ENCODE measurements around the gene PPP1R1C. TPM values are rescaled to one million over a fixed set of nuclear protein-coding genes. Genes with fewer than 3 reads are reported as not detected.

The PPP1R1C gene
- total RNA-seq, 1 experiment from 2014 or later: 2.8 TPM

DNA sequence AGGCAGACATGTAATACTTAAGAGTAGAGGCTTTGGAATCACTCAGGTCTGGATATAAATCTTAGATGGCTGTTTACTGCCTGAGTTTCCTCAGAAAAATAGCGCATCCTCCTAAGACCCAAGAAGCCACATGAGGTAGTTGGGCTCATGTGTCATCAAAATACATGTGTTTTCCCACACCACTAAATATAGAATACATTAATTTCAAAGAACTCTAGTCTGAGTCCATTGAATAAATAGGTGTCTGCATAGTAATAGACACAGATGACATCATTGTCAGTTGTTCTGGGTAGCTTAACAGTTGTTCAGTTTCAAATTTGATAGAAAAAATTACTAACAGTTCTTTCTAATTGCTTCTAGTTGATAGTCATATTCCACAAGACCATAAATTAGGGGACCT, 9.6 kb downstream of the PPP1R1C start:
- no TSS peak for BruUV-seq (replicated peaks)
- H3K4me1 Mint-ChIP-seq (ENCODE audit: low read depth, unreplicated experiment): peaks cover 5% of the 10 kb centered on the region
- intact Hi-C loops (cut with micrococcal nuclease; ENCODE audit: unreplicated experiment): no loop called here

DNA sequence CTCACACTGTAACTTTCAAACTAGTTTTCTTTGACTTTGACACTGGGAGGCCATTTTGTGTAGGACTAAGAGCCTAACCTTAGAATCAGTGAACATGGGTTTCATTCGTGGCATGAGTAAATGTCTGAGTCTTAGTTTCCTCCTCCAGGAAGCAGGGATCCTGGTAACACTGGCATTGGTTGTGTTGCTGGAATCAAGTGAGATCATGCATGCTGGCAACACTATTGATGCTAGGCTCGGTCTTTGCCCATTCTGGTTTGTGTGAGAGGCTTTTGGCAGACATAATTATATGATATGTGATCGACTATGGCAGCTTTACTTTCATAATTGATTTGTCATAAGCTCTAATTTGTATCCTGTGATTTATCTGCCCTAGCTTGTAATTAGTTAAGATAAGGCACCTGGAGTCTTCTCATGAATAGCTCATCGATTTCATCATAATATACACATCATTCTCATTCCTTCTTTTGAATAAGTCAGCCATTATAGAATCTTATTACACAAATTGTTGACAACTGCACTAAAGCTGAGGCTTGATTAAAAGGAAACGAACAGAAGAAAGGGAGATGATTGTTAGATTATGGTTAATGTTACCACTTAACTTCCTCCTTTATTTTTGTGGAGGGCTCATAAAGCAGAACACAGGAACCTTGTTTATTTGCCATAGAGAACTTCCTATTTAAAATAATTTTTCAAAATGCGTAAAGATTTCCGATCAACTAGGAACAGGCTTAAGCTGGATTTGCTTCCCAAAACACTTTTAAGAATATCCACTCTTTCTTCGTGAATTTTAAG, 12.6 kb downstream of the PPP1R1C start:
- Histone ChIP-seq H3K9me3 (no peaks in the 10 kb centered on the region), H3K36me3 (ENCODE audit: control insufficient read depth, insufficient read depth, low read length) (no peaks in the 10 kb centered on the region), H3K4me3 (ENCODE audit: low read depth, low read length) (no peak overlapping the region), H3K4me1 (no peaks in the 10 kb centered on the region), H3K27me3 (replicated peaks; ENCODE audit: control insufficient read depth, insufficient read depth, low read length) (no peaks in the 10 kb centered on the region)
- BruUV-seq (replicated peaks): no TSS peak
- DNase-seq: no peak
- Mint-ChIP-seq H3K27me3 (ENCODE audit: insufficient read depth, unreplicated experiment) (no peaks in the 10 kb centered on the region), H3K36me3 (ENCODE audit: insufficient read depth, unreplicated experiment) (no peaks in the 10 kb centered on the region), H3K4me3 (ENCODE audit: unreplicated experiment) (no peak overlapping the region), H3K4me1 (ENCODE audit: low read depth, unreplicated experiment) (no peaks in the 10 kb centered on the region), H3K27ac (ENCODE audit: unreplicated experiment) (no peak overlapping the region), H3K9me3 (ENCODE audit: unreplicated experiment) (no peaks in the 10 kb centered on the region)
- CTCF ChIA-PET: no interaction called here
- intact Hi-C loops (cut with micrococcal nuclease; ENCODE audit: unreplicated experiment): no loop called here
- TF ChIP-seq, protein P1, sequence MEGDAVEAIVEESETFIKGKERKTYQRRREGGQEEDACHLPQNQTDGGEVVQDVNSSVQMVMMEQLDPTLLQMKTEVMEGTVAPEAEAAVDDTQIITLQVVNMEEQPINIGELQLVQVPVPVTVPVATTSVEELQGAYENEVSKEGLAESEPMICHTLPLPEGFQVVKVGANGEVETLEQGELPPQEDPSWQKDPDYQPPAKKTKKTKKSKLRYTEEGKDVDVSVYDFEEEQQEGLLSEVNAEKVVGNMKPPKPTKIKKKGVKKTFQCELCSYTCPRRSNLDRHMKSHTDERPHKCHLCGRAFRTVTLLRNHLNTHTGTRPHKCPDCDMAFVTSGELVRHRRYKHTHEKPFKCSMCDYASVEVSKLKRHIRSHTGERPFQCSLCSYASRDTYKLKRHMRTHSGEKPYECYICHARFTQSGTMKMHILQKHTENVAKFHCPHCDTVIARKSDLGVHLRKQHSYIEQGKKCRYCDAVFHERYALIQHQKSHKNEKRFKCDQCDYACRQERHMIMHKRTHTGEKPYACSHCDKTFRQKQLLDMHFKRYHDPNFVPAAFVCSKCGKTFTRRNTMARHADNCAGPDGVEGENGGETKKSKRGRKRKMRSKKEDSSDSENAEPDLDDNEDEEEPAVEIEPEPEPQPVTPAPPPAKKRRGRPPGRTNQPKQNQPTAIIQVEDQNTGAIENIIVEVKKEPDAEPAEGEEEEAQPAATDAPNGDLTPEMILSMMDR (IDR thresholded peaks at IDR 0.05; ENCODE audit: insufficient read depth in 1 of 2, low read depth in 1 of 2, low read length in 1 of 2, severe bottlenecking in 1 of 2, unreplicated experiment in 1 of 2): no peak
- POLR2A ChIA-PET: no interaction called here

More for the DNA sequence above, 9.6 kb downstream of the PPP1R1C start:
- H3K27ac Mint-ChIP-seq (ENCODE audit: unreplicated experiment): no peak overlapping the region
- ChIA-PET CTCF (no interaction called here), POLR2A (no interaction called here)
- Histone ChIP-seq H3K36me3 (ENCODE audit: control insufficient read depth, insufficient read depth, low read length) (no peaks in the 10 kb centered on the region), H3K27me3 (replicated peaks; ENCODE audit: control insufficient read depth, insufficient read depth, low read length) (no peaks in the 10 kb centered on the region), H3K9me3 (no peaks in the 10 kb centered on the region), H3K4me1 (peaks cover 5% of the 10 kb centered on the region; the same call in 1 of the 2 replicates), H3K4me3 (ENCODE audit: low read depth, low read length) (no peak overlapping the region)
- no peaks in the 10 kb centered on the region for H3K36me3 Mint-ChIP-seq (ENCODE audit: insufficient read depth, unreplicated experiment)
- no peak overlapping the region for H3K4me3 Mint-ChIP-seq (ENCODE audit: unreplicated experiment)
- no peak for DNase-seq
- TF ChIP-seq, protein P1 (IDR thresholded peaks at IDR 0.05; ENCODE audit: insufficient read depth in 1 of 2, low read depth in 1 of 2, low read length in 1 of 2, severe bottlenecking in 1 of 2, unreplicated experiment in 1 of 2): no peak
- no peaks in the 10 kb centered on the region for H3K9me3 Mint-ChIP-seq (ENCODE audit: unreplicated experiment)
- H3K27me3 Mint-ChIP-seq (ENCODE audit: insufficient read depth, unreplicated experiment): no peaks in the 10 kb centered on the region

DNA sequence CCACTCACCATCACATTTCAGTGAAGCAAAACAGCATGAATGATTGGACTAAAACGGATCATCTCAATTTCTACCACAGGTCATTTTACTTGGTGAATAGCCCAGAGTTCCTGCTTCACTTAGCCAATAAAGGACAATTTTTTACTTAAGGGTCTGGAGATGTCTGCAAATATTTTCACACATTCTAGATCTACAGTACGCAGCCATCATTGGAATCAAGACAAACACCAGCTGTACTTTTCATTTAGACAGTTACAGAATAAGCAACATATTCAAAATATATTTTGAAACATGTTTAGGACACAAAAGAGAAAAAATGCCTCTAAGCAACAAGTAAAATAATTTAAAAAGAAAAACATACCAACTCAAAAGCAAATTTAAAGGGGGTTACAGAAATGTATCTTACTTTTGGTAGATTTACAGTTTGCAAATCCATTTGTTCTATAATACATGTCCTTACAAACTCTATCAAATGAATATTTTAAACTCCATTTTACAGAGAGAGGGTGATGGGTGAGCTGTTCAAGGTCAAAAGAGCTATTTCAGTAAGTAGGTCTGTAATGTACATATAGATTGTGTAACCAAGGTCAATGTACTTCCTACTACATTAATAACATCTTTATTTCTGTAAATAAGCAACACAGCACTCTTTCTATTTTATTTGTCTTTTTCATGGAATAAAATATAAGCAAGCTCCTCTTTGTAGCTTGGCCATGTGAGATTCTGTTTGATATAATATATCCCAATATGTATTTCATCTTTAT, 13.4 kb downstream of the PPP1R1C start:
- intact Hi-C loops (cut with micrococcal nuclease; ENCODE audit: unreplicated experiment): no loop called here
- H3K27me3 Mint-ChIP-seq (ENCODE audit: insufficient read depth, unreplicated experiment): no peaks in the 10 kb centered on the region
- CTCF ChIA-PET: no interaction called here
- BruUV-seq (replicated peaks): no TSS peak
- POLR2A ChIA-PET: no interaction called here
- H3K4me3 Mint-ChIP-seq (ENCODE audit: unreplicated experiment): no peak overlapping the region
- Histone ChIP-seq H3K4me1 (no peaks in the 10 kb centered on the region), H3K27me3 (replicated peaks; ENCODE audit: control insufficient read depth, insufficient read depth, low read length) (no peaks in the 10 kb centered on the region), H3K4me3 (ENCODE audit: low read depth, low read length) (no peak overlapping the region), H3K9me3 (no peaks in the 10 kb centered on the region), H3K36me3 (ENCODE audit: control insufficient read depth, insufficient read depth, low read length) (no peaks in the 10 kb centered on the region)
- no peak for DNase-seq
- TF ChIP-seq, protein P1 (IDR thresholded peaks at IDR 0.05; ENCODE audit: insufficient read depth in 1 of 2, low read depth in 1 of 2, low read length in 1 of 2, severe bottlenecking in 1 of 2, unreplicated experiment in 1 of 2): no peak
- no peaks in the 10 kb centered on the region for H3K36me3 Mint-ChIP-seq (ENCODE audit: insufficient read depth, unreplicated experiment)
- no peaks in the 10 kb centered on the region for H3K4me1 Mint-ChIP-seq (ENCODE audit: low read depth, unreplicated experiment)
- no peak overlapping the region for H3K27ac Mint-ChIP-seq (ENCODE audit: unreplicated experiment)
- no peaks in the 10 kb centered on the region for H3K9me3 Mint-ChIP-seq (ENCODE audit: unreplicated experiment)

Measured in Caco-2 (cell line).